H9 (cell line): ENCODE data around the gene PLA2G12B. TPM values are rescaled to one million over a fixed set of nuclear protein-coding genes. Genes with fewer than 3 reads are reported as not detected.

Experiments used
- DNase-seq: peaks from one replicate; pipeline ENCODE4 v3.0.0-alpha.2; 2017
- H2AFZ ChIP-seq: one replicate; pipeline ENCODE4 v1.6.1; 2013; ENCODE audit warnings: mild to moderate bottlenecking, low read length, control low read depth, moderate library complexity
- H2AK5ac ChIP-seq: 2 replicates; pipeline ENCODE4 v1.6.1; 2013; ENCODE audit warnings: low read length, control low read depth, mixed read lengths; ENCODE audit not compliant: insufficient read length
- H2BK120ac ChIP-seq: one replicate; pipeline ENCODE4 v1.6.1; 2013; ENCODE audit warnings: low read depth, mild to moderate bottlenecking, low read length, control low read depth, inconsistent platforms; ENCODE audit not compliant: poor library complexity, severe bottlenecking
- H2BK12ac ChIP-seq: 2 replicates; pipeline ENCODE4 v1.6.1; 2013; ENCODE audit warnings: low read length, control low read depth, mixed read lengths, low read depth; ENCODE audit not compliant: insufficient read length
- H2BK15ac ChIP-seq: 2 replicates; pipeline ENCODE4 v1.6.1; 2013; ENCODE audit warnings: low read depth, low read length, control low read depth
- H2BK20ac ChIP-seq: one replicate; pipeline ENCODE4 v1.6.1; 2013; ENCODE audit warnings: low read depth, mild to moderate bottlenecking, low read length, control low read depth, inconsistent platforms; ENCODE audit not compliant: poor library complexity, severe bottlenecking
- H2BK5ac ChIP-seq: 2 replicates; pipeline ENCODE4 v1.6.1; 2013; ENCODE audit warnings: low read length, control low read depth, mixed read lengths; ENCODE audit not compliant: insufficient read length
- H3K14ac ChIP-seq: 2 replicates; pipeline ENCODE4 v1.6.1; 2013; ENCODE audit warnings: low read length, control low read depth; ENCODE audit not compliant: insufficient read depth
- H3K18ac ChIP-seq: 2 replicates; pipeline ENCODE4 v1.6.1; 2013; ENCODE audit warnings: low read depth, mild to moderate bottlenecking, mixed read lengths, low read length, control low read depth; ENCODE audit not compliant: insufficient read length
- H3K23ac ChIP-seq: 2 replicates; pipeline ENCODE4 v1.6.1; 2013; ENCODE audit warnings: low read length, control low read depth, mixed read lengths, low read depth; ENCODE audit not compliant: insufficient read length
- H3K23me2 ChIP-seq: 2 replicates; pipeline ENCODE4 v1.6.1; 2013; ENCODE audit warnings: low read depth, mild to moderate bottlenecking, mixed read lengths, low read length, control low read depth; ENCODE audit not compliant: insufficient read length, poor library complexity, severe bottlenecking
- H3K27ac ChIP-seq: 2 replicates; pipeline ENCODE4 v1.5.1; 2013; ENCODE audit warnings: low read length, control low read depth, mixed read lengths, low read depth; ENCODE audit not compliant: insufficient read length
- H3K27me3 ChIP-seq: 2 replicates; pipeline ENCODE4 v1.6.1; 2013; ENCODE audit warnings: low read length, control low read depth, inconsistent platforms; ENCODE audit not compliant: insufficient read depth
- H3K4ac ChIP-seq: 2 replicates; pipeline ENCODE4 v1.6.1; 2013; ENCODE audit warnings: low read depth, mild to moderate bottlenecking, control low read depth, inconsistent platforms, low read length, moderate library complexity
- H3K4me1 ChIP-seq: 2 replicates; pipeline ENCODE4 v1.6.1; 2013; ENCODE audit warnings: low read length, control low read depth, inconsistent platforms; ENCODE audit not compliant: insufficient read depth
- H3K4me2 ChIP-seq: 2 replicates; pipeline ENCODE4 v1.6.1; 2013; ENCODE audit warnings: low read length, control low read depth, mixed read lengths; ENCODE audit not compliant: insufficient read length, insufficient read depth
- H3K56ac ChIP-seq: 2 replicates; pipeline ENCODE4 v1.6.1; 2013; ENCODE audit warnings: low read depth, mild to moderate bottlenecking, mixed read lengths, low read length, control low read depth; ENCODE audit not compliant: insufficient read length
- H3K79me1 ChIP-seq: 2 replicates; pipeline ENCODE4 v1.6.1; 2013; ENCODE audit warnings: low read depth, mild to moderate bottlenecking, moderate library complexity, low read length, control low read depth, inconsistent platforms; ENCODE audit not compliant: insufficient read depth, poor library complexity, severe bottlenecking
- H3K79me2 ChIP-seq: 2 replicates; pipeline ENCODE4 v1.6.1; 2013; ENCODE audit warnings: low read length, control low read depth, inconsistent platforms; ENCODE audit not compliant: insufficient read depth
- H3K9ac ChIP-seq: 2 replicates; pipeline ENCODE4 v1.6.1; 2013; ENCODE audit warnings: low read length, control low read depth, mixed read lengths; ENCODE audit not compliant: insufficient read length; ENCODE audit errors: extremely low read depth
- H3K9me3 ChIP-seq: one replicate; pipeline ENCODE4 v1.6.1; 2013; ENCODE audit warnings: low read depth, low read length, inconsistent platforms; ENCODE audit not compliant: control insufficient read depth
- H3T11ph ChIP-seq: one replicate; pipeline ENCODE4 v1.6.1; 2013; ENCODE audit warnings: mild to moderate bottlenecking, low read length, control low read depth, inconsistent platforms
- H4K20me1 ChIP-seq: one replicate; pipeline ENCODE4 v1.6.1; 2013; ENCODE audit not compliant: control insufficient read depth, insufficient read length, insufficient read depth
- H4K5ac ChIP-seq: 2 replicates; pipeline ENCODE4 v1.6.1; 2013; ENCODE audit warnings: low read depth, mild to moderate bottlenecking, mixed read lengths, low read length, control low read depth; ENCODE audit not compliant: insufficient read length
- H4K8ac ChIP-seq: replicated peaks from 2 replicates; pipeline ENCODE4 v1.6.1; 2013; ENCODE audit warnings: low read length, control low read depth, mixed read lengths, low read depth; ENCODE audit not compliant: insufficient read length
- H4K91ac ChIP-seq: 2 replicates; pipeline ENCODE4 v1.6.1; 2013; ENCODE audit warnings: low read depth, mild to moderate bottlenecking, moderate library complexity, mixed read lengths, low read length, control low read depth; ENCODE audit not compliant: insufficient read length
- H3K27ac Mint-ChIP-seq, 3 experiments: 2 replicates in 2 of 3; 3 replicates in 1 of 3; pipeline ENCODE4 v1.8.0; 2020 to 2021; ENCODE audit warnings: mixed read lengths in 3 of 3, mild to moderate bottlenecking in 1 of 3, moderate library complexity in 1 of 3
- H3K27me3 Mint-ChIP-seq: 2 replicates; pipeline ENCODE4 v1.8.0; 2021; ENCODE audit warnings: low read depth, mild to moderate bottlenecking, moderate library complexity, mixed read lengths
- H3K36me3 Mint-ChIP-seq, 3 experiments: 2 replicates in 2 of 3; 3 replicates in 1 of 3; pipeline ENCODE4 v1.8.0; 2020 to 2021; ENCODE audit warnings: low read depth in 3 of 3, mixed read lengths in 3 of 3; ENCODE audit not compliant: insufficient read depth in 1 of 3
- H3K4me1 Mint-ChIP-seq, 2 experiments: 2 replicates each; pipeline ENCODE4 v1.8.0; 2020; ENCODE audit warnings: mixed read lengths in 2 of 2
- H3K4me3 Mint-ChIP-seq, 2 experiments: 2 replicates in 1 of 2; 3 replicates in 1 of 2; pipeline ENCODE4 v1.8.0; 2020 to 2021; ENCODE audit warnings: mild to moderate bottlenecking in 2 of 2, mixed read lengths in 2 of 2, moderate library complexity in 1 of 2
- H3K9me3 Mint-ChIP-seq, 2 experiments: 2 replicates in 1 of 2; 3 replicates in 1 of 2; pipeline ENCODE4 v1.8.0; 2020; ENCODE audit warnings: mild to moderate bottlenecking in 2 of 2, mixed read lengths in 2 of 2, moderate library complexity in 1 of 2
- WGBS: extraction: QIAGEN DNeasy Blood & Tissue Kit; methylation state at CpG from one replicate; pipeline ENCODE4 v1.1.7; 2013; ENCODE audit warnings: missing lambda C conversion rate, low lambda C conversion rate, mixed read lengths; ENCODE audit not compliant: insufficient read length; ENCODE audit errors: extremely low coverage; 5-methylcytosine and 5-hydroxymethylcytosine counted together
- total RNA-seq: library from RNA; stranded (reverse); gene quantifications from 2 replicates; pipeline ENCODE4 v1.2.1, GENCODE V29; 2021
- TF ChIP-seq, protein P1 (sequence below): fragments of 200-600 bp; sonication (generic); conservative IDR thresholded peaks from 3 replicates; pipeline ENCODE4 v1.8.0; 2021; ENCODE audit warnings: antibody characterized with exemption, mild to moderate bottlenecking

PLA2G12B gene
- total RNA-seq, 1 experiment from 2014 or later: not detected

DNA sequence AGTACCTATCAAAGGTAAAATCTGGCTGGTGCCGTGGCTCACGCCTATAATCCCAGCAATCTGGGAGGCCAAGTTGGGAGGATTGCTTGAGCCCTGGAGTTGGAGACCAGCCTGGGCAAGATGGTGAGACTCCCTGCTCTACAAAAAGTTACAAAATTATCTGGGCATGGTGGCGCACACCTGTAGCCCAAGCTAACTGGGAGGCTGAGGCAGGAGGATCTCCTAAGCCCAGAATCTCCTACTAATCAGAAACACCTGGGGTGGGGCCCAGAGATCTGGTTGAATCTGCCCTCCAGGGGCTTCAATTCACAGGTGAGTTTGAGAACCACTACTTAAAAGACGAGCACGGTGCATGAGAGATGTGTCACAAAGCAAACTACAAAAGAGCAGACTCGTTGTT lies 2.4 kb downstream of the PLA2G12B start:
- Histone ChIP-seq H3K4ac (no peak overlapping the region), H2BK12ac (no peak overlapping the region), H2AFZ (no peak overlapping the region), H4K8ac (no peak overlapping the region), H3K9me3 (no peaks in the 10 kb centered on the region), H3T11ph (no peak overlapping the region), H4K5ac (no peak overlapping the region), H3K56ac (no peak overlapping the region), H2AK5ac (no peak overlapping the region), H3K14ac (no peak overlapping the region), H3K27me3 (no peaks in the 10 kb centered on the region; the same call in 1 of the 2 replicates), H2BK5ac (no peak overlapping the region), H4K20me1 (no peaks in the 10 kb centered on the region), H3K27ac (no peak overlapping the region), H3K9ac (no peak overlapping the region), H2BK15ac (no peak overlapping the region), H3K23me2 (no peaks in the 10 kb centered on the region), H2BK20ac (no peak overlapping the region), H4K91ac (no peak overlapping the region), H3K18ac (no peak overlapping the region), H3K79me1 (no peaks in the 10 kb centered on the region), H3K79me2 (no peaks in the 10 kb centered on the region), H3K4me1 (no peaks in the 10 kb centered on the region; the same call in 1 of the 2 replicates), H3K23ac (no peak overlapping the region), H3K4me2 (no peak overlapping the region), H2BK120ac (no peak overlapping the region)
- Mint-ChIP-seq H3K27me3 (no peaks in the 10 kb centered on the region), H3K36me3 (no peaks in the 10 kb centered on the region), H3K9me3 (no peaks in the 10 kb centered on the region), H3K4me3 (no peak overlapping the region), H3K4me1 (peaks cover 31 to 43% of the 10 kb centered on the region in 2 experiments), H3K27ac (peak overlapping the region in 1 of 3 experiments; percentile 86; a peak in 1 of 7 replicates)
- WGBS: no CpG with 5 or more reads among the region's 6 CpGs
- no peak for DNase-seq
- TF ChIP-seq, protein P1, sequence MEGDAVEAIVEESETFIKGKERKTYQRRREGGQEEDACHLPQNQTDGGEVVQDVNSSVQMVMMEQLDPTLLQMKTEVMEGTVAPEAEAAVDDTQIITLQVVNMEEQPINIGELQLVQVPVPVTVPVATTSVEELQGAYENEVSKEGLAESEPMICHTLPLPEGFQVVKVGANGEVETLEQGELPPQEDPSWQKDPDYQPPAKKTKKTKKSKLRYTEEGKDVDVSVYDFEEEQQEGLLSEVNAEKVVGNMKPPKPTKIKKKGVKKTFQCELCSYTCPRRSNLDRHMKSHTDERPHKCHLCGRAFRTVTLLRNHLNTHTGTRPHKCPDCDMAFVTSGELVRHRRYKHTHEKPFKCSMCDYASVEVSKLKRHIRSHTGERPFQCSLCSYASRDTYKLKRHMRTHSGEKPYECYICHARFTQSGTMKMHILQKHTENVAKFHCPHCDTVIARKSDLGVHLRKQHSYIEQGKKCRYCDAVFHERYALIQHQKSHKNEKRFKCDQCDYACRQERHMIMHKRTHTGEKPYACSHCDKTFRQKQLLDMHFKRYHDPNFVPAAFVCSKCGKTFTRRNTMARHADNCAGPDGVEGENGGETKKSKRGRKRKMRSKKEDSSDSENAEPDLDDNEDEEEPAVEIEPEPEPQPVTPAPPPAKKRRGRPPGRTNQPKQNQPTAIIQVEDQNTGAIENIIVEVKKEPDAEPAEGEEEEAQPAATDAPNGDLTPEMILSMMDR: no peak
